Cardiac muscle cell (in vitro differentiated cells and primary cell): ENCODE data around the gene LRMDA. TPM values are rescaled to one million over a fixed set of nuclear protein-coding genes. Genes with fewer than 3 reads are reported as not detected.

ENCODE experiments used
- DNase-seq, 2 donors: peaks; one replicate each; pipeline versions ENCODE4 v3.0.0 to v3.0.0-alpha.2; 2010 to 2017; ENCODE audit warnings: low read depth in 1 of 2, low spot score in 1 of 2
- H3K27ac ChIP-seq: fragments of 200-600 bp; sonication (generic); 2 replicates; pipeline ENCODE4 v1.5.1; 2016
- H3K27me3 ChIP-seq: fragments of 200-600 bp; sonication (generic); 2 replicates; pipeline ENCODE4 v1.6.0; 2016; ENCODE audit warnings: control low read depth
- H3K36me3 ChIP-seq: fragments of 200-600 bp; sonication (generic); 2 replicates; pipeline ENCODE4 v1.5.1; 2016; ENCODE audit warnings: control low read depth
- H3K4me1 ChIP-seq: fragments of 200-600 bp; sonication (generic); 2 replicates; pipeline ENCODE4 v1.8.1; 2017; ENCODE audit warnings: low read depth, mild to moderate bottlenecking, mixed run types
- H3K4me3 ChIP-seq: fragments of 200-600 bp; sonication (generic); 2 replicates; pipeline ENCODE4 v1.5.1; 2016; ENCODE audit warnings: mild to moderate bottlenecking
- H3K9me3 ChIP-seq: fragments of 200-600 bp; sonication (generic); 2 replicates; pipeline ENCODE4 v1.5.1; 2017; ENCODE audit warnings: low read depth, mild to moderate bottlenecking, control low read depth
- CTCF ChIP-seq: IDR thresholded peaks from 2 replicates; pipeline ENCODE4 v1.5.1; 2012; ENCODE audit warnings: low read depth, mild to moderate bottlenecking, low read length
- polyA plus RNA-seq: library from polyadenylated mRNA; unstranded; fragments of >200 nt; fragmentation: Nextera tagmentation; extraction: Ambion mirVana; gene quantifications from 2 replicates; pipeline ENCODE4 v1.2.1, GENCODE V29; 2016
- total RNA-seq: library from RNA; depleted of rRNA; stranded (reverse); fragments of >200 nt; gene quantifications from 2 replicates; pipeline ENCODE4 v1.2.3, GENCODE V29; 2016

Gene LRMDA
- total and polyA plus RNA-seq, 2 experiments from 2014 or later = 6.2 to 11.7 TPM

DNA sequence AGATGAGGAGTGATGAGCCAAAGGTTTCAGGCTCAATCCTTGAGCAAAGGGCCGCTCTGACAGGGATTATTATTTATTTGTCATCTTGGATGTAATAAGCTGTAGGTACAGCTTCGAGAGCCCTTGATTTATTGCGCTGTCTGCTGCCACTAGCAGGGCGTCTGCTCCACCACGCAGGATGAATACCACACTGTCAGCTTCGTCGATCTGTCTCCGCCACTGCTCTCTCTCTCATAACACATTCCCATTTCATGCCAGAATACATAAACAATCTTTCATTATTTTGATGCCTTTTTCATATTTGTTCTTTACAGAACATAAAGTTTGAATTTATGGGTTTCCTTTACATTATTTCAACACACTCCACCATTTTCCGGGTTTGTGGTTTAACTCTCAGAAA lies 276.6 kb downstream of the LRMDA start:
- Histone ChIP-seq H3K4me3 (no peak overlapping the region), H3K36me3 (no peaks in the 10 kb centered on the region), H3K27ac (no peak overlapping the region), H3K4me1 (no peaks in the 10 kb centered on the region), H3K9me3 (no peaks in the 10 kb centered on the region), H3K27me3 (no peaks in the 10 kb centered on the region)
- no peak for DNase-seq
- no peak for TF ChIP-seq CTCF

- no peak for TF ChIP-seq CTCF
- Histone ChIP-seq H3K27ac (no peak overlapping the region), H3K36me3 (no peaks in the 10 kb centered on the region), H3K9me3 (no peaks in the 10 kb centered on the region), H3K4me3 (no peak overlapping the region), H3K27me3 (no peaks in the 10 kb centered on the region), H3K4me1 (no peaks in the 10 kb centered on the region)
- DNase-seq = no peak
These were observed 277.8 kb downstream of the LRMDA start for GRCh38 chr10:75709245-75709644.

GRCh38 chr10:75709811-75710210 lies 278.4 kb downstream of the LRMDA start:
- Histone ChIP-seq H3K27me3 (no peaks in the 10 kb centered on the region), H3K4me3 (no peak overlapping the region), H3K27ac (no peak overlapping the region), H3K9me3 (no peaks in the 10 kb centered on the region), H3K36me3 (no peaks in the 10 kb centered on the region), H3K4me1 (no peaks in the 10 kb centered on the region)
- TF ChIP-seq CTCF = no peak
- no peak for DNase-seq

DNA sequence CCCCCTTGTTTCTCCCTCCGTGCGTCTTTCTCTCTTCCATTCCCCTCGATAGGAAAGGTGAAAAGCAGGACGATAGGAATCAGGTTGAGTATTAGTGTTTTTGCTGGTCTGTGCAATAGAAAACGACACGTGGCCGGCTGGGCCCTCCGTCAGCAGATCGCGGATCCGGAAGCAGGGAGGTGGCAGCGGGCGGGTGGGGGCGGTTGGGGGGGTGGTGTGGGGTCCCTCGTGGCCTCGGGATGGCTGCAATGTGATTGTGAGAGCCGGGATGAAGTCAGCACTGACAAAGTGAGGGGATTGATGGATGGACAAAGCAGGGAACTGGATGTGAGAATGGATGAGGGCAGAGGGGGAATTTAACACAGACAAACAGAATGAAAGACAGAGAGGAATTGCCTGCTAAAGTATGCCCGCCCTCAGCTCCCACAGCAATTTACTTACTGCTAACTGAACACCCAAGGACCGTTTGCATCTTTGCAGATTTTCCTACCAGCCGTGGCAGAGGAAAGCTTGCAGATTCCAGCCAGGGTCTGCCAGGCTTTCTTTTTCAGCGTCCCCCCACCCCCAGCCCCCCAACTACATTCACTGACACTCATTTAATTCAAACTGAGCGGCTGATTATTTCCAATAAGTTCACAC lies 280.9 kb downstream of the LRMDA start:
- no peak for TF ChIP-seq CTCF
- no peak overlapping the region for H3K27ac ChIP-seq
- H3K9me3 ChIP-seq = no peaks in the 10 kb centered on the region
- no peaks in the 10 kb centered on the region for H3K27me3 ChIP-seq
- no peaks in the 10 kb centered on the region for H3K4me1 ChIP-seq
- no peaks in the 10 kb centered on the region for H3K36me3 ChIP-seq
- DNase-seq = no peak
- H3K4me3 ChIP-seq = no peak overlapping the region

DNA sequence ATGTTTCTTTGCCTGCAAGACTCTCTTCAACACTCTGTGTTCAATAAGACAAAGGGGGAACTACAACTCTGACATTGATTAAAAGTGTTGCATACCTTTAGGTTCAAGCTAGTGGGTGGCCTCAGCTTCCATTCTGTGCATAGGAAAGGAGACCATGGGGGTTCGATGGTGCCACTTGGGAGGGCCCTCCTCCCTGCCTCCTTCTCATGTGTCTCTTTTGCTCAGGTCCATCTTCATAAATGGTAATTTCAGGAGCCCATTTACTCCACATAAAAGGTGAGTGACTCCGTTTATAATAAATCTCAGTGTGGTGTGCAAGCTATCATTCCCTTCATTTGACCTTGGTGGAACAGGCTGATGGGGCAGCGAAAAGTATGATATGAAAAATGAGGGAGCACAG lies 285.1 kb downstream of the LRMDA start:
- H3K4me3 ChIP-seq = no peak overlapping the region
- H3K9me3 ChIP-seq = no peaks in the 10 kb centered on the region
- no peak overlapping the region for H3K27ac ChIP-seq
- no peaks in the 10 kb centered on the region for H3K4me1 ChIP-seq
- DNase-seq = no peak
- H3K27me3 ChIP-seq = no peaks in the 10 kb centered on the region
- H3K36me3 ChIP-seq = no peaks in the 10 kb centered on the region
- TF ChIP-seq CTCF = no peak
